ENCODE data around the gene EPB41L1.

EPB41L1 gene

DNA sequence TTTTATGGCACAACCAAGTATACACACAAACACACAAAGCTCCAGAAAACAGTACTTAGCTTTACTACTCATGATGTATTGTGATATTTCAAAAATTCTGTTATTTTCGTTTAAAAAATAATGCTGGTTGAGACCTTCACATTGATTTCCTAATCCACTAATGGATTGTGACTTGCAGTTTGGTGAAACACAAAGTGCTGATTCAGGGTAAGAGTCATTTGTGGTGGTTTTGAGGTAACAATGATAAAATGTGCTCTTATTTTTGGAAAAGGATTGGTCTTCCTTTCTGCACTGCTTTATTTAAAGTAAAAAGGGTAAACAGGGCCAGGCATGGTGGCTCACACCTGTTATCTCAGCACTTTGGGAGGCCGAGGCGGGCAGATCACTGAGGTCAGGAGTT is 83.6 kb downstream of the EPB41L1 start:
- no peak overlapping the region for H3K9ac ChIP-seq
- no peak overlapping the region for H3K27ac ChIP-seq
- no peaks in the 10 kb centered on the region for H3K27me3 ChIP-seq (ENCODE audit: control insufficient read depth, insufficient read depth, low read length)
- H3K79me2 ChIP-seq: peaks cover 32% of the 10 kb centered on the region
- no peak overlapping the region for H3K4me3 ChIP-seq (ENCODE audit: low read depth, low read length)
- H2AFZ ChIP-seq: no peak overlapping the region
- TF ChIP-seq, protein P1, sequence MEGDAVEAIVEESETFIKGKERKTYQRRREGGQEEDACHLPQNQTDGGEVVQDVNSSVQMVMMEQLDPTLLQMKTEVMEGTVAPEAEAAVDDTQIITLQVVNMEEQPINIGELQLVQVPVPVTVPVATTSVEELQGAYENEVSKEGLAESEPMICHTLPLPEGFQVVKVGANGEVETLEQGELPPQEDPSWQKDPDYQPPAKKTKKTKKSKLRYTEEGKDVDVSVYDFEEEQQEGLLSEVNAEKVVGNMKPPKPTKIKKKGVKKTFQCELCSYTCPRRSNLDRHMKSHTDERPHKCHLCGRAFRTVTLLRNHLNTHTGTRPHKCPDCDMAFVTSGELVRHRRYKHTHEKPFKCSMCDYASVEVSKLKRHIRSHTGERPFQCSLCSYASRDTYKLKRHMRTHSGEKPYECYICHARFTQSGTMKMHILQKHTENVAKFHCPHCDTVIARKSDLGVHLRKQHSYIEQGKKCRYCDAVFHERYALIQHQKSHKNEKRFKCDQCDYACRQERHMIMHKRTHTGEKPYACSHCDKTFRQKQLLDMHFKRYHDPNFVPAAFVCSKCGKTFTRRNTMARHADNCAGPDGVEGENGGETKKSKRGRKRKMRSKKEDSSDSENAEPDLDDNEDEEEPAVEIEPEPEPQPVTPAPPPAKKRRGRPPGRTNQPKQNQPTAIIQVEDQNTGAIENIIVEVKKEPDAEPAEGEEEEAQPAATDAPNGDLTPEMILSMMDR (IDR thresholded peaks at IDR 0.05): no peak
- H3K9me3 ChIP-seq (ENCODE audit: control insufficient read depth, low read length): no peaks in the 10 kb centered on the region
- H3K36me3 ChIP-seq (ENCODE audit: control insufficient read depth, insufficient read depth, low read length): no peaks in the 10 kb centered on the region
- H3K4me1 ChIP-seq: peaks cover 7% of the 10 kb centered on the region
- peak overlapping the region; percentile 4 for H3K4me2 ChIP-seq (ENCODE audit: low read length)

DNA sequence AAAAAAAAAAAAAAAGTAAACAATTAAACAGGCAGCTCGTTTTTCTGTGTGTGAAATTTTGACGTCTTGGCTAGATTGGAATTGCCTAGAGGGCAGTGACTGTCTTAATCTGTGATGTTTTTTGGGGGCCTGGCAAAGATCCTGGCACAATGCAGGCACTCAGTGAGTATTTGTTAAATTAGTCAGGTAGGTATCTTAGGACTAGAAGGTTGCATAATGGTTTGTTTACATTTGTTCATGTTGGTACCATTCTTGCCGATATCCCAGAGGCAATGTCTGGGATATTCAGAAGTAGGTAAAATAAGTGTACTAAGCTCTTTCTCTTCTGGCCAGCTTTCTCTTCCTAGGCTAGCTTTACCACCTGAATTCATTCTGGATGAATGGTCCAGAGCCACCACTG is 84.2 kb downstream of the EPB41L1 start:
- Histone ChIP-seq H3K79me2 (peaks cover 32% of the 10 kb centered on the region), H3K27me3 (ENCODE audit: control insufficient read depth, insufficient read depth, low read length) (no peaks in the 10 kb centered on the region), H2AFZ (no peak overlapping the region), H3K36me3 (ENCODE audit: control insufficient read depth, insufficient read depth, low read length) (no peaks in the 10 kb centered on the region), H3K27ac (no peak overlapping the region), H3K9ac (no peak overlapping the region), H3K4me3 (ENCODE audit: low read depth, low read length) (no peak overlapping the region), H3K9me3 (ENCODE audit: control insufficient read depth, low read length) (no peaks in the 10 kb centered on the region), H3K4me2 (ENCODE audit: low read length) (no peak overlapping the region), H3K4me1 (peaks cover 7% of the 10 kb centered on the region)
- TF ChIP-seq, protein P1 (IDR thresholded peaks at IDR 0.05): no peak

DNA sequence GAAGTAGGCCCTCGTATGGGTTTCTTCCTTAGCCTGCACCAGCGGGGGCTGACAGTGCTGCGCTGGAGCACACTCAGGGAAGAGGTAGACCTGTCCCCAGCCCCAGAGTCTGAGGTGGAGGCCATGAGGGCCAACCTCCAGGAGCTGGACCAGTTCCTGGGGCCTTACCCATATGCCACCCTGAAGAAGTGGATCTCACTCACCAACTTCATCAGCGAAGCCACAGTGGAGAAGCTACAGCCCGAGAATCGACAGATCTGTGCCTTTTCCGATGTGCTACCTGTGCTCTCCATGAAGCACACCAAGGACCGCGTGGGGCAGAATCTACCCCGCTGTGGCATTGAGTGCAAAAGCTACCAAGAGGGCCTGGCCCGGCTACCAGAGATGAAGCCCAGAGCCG is 85.5 kb downstream of the EPB41L1 start:
- no peak overlapping the region for H3K9ac ChIP-seq
- no peak overlapping the region for H3K4me2 ChIP-seq (ENCODE audit: low read length)
- no peaks in the 10 kb centered on the region for H3K9me3 ChIP-seq (ENCODE audit: control insufficient read depth, low read length)
- H2AFZ ChIP-seq: no peak overlapping the region
- peaks cover 42% of the 10 kb centered on the region for H3K79me2 ChIP-seq
- H3K4me1 ChIP-seq: peaks cover 7% of the 10 kb centered on the region
- H3K4me3 ChIP-seq (ENCODE audit: low read depth, low read length): no peak overlapping the region
- TF ChIP-seq, protein P1 (IDR thresholded peaks at IDR 0.05): no peak
- H3K36me3 ChIP-seq (ENCODE audit: control insufficient read depth, insufficient read depth, low read length): no peaks in the 10 kb centered on the region
- H3K27ac ChIP-seq: no peak overlapping the region
- H3K27me3 ChIP-seq (ENCODE audit: control insufficient read depth, insufficient read depth, low read length): no peaks in the 10 kb centered on the region

DNA sequence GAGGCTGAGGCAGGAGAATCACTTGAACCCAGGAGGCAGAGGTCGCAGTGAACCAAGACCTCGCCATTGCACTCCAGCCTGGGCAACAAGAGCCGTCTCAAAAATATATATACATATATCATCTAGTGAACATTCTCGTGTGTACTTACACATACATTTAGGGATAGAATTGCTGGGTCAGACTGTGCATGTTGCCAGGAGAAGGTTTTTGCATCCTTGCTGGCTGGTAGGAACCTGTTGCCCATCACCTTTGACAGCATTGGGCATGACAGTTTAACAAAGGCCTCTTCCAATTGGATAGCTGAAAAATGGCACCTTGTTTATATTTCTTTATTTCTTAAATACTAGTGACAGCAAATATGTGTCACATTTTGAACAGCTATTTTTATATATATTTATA is 87.1 kb downstream of the EPB41L1 start:
- peaks cover 44% of the 10 kb centered on the region for H3K79me2 ChIP-seq
- H3K4me3 ChIP-seq (ENCODE audit: low read depth, low read length): no peak overlapping the region
- no peaks in the 10 kb centered on the region for H3K9me3 ChIP-seq (ENCODE audit: control insufficient read depth, low read length)
- H3K9ac ChIP-seq: no peak overlapping the region
- no peak overlapping the region for H2AFZ ChIP-seq
- no peaks in the 10 kb centered on the region for H3K36me3 ChIP-seq (ENCODE audit: control insufficient read depth, insufficient read depth, low read length)
- TF ChIP-seq, protein P1 (IDR thresholded peaks at IDR 0.05): no peak
- no peak overlapping the region for H3K27ac ChIP-seq
- peaks cover 5% of the 10 kb centered on the region for H3K4me1 ChIP-seq
- no peak overlapping the region for H3K4me2 ChIP-seq (ENCODE audit: low read length)
- H3K27me3 ChIP-seq (ENCODE audit: control insufficient read depth, insufficient read depth, low read length): no peaks in the 10 kb centered on the region

DNA sequence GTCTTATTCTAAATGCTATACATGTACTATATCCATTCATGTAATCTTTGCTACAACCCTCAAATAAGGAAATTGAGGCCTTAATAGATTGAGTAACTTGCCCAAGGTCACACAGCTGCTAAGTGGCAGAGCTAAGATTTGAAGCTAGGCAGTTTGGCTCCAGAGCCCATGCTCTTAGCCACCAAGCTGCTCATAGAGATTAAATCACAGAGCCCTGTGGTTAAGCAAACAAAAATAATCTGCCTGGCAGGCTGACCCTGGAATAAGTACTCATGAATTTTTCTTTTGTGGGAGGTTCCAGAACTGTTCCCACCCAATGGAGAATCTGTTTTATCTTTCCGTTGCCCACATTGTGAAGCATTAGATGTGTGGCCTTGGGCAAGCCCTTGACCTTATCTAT is 89.2 kb downstream of the EPB41L1 start:
- Histone ChIP-seq H3K4me3 (ENCODE audit: low read depth, low read length) (no peak overlapping the region), H3K9me3 (ENCODE audit: control insufficient read depth, low read length) (no peaks in the 10 kb centered on the region), H2AFZ (no peak overlapping the region), H3K36me3 (ENCODE audit: control insufficient read depth, insufficient read depth, low read length) (no peaks in the 10 kb centered on the region), H3K27me3 (ENCODE audit: control insufficient read depth, insufficient read depth, low read length) (no peaks in the 10 kb centered on the region), H3K9ac (no peak overlapping the region), H3K27ac (no peak overlapping the region), H3K4me2 (ENCODE audit: low read length) (no peak overlapping the region), H3K4me1 (no peaks in the 10 kb centered on the region), H3K79me2 (peaks cover 36% of the 10 kb centered on the region)
- TF ChIP-seq, protein P1 (IDR thresholded peaks at IDR 0.05): no peak
